ENCODE results near the gene CNRIP1.

CNRIP1 gene

DNA sequence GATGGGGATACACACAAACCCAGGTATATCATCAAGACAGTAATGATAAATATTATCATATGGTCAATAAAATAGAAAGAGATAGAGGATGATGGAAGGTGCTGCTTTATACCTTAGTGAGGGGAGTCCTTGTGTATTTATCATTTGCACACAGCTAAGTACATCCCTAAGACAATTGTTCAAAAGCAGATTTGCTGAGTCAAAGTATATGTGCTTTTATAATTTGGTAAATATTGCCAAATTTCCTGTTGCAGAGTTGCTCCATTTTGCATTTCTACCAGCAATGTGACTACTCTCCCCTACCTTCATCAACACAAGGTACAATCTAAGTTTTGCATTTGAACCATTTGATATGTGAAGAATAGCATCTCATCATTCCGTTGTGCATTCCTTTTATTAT is 22.7 kb upstream of the CNRIP1 start:
- Mint-ChIP-seq H3K27ac (no peak overlapping the region), H3K4me3 (no peak overlapping the region), H3K27me3 (ENCODE audit: low read depth) (peaks cover 20% of the 10 kb centered on the region), H3K9me3 (no peaks in the 10 kb centered on the region), H3K36me3 (ENCODE audit: low read depth) (no peaks in the 10 kb centered on the region), H3K4me1 (peaks cover 4% of the 10 kb centered on the region)
- TF ChIP-seq, protein P1, sequence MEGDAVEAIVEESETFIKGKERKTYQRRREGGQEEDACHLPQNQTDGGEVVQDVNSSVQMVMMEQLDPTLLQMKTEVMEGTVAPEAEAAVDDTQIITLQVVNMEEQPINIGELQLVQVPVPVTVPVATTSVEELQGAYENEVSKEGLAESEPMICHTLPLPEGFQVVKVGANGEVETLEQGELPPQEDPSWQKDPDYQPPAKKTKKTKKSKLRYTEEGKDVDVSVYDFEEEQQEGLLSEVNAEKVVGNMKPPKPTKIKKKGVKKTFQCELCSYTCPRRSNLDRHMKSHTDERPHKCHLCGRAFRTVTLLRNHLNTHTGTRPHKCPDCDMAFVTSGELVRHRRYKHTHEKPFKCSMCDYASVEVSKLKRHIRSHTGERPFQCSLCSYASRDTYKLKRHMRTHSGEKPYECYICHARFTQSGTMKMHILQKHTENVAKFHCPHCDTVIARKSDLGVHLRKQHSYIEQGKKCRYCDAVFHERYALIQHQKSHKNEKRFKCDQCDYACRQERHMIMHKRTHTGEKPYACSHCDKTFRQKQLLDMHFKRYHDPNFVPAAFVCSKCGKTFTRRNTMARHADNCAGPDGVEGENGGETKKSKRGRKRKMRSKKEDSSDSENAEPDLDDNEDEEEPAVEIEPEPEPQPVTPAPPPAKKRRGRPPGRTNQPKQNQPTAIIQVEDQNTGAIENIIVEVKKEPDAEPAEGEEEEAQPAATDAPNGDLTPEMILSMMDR (IDR thresholded peaks at IDR 0.05; ENCODE audit: unreplicated experiment in 3 of 3) = no peak

DNA sequence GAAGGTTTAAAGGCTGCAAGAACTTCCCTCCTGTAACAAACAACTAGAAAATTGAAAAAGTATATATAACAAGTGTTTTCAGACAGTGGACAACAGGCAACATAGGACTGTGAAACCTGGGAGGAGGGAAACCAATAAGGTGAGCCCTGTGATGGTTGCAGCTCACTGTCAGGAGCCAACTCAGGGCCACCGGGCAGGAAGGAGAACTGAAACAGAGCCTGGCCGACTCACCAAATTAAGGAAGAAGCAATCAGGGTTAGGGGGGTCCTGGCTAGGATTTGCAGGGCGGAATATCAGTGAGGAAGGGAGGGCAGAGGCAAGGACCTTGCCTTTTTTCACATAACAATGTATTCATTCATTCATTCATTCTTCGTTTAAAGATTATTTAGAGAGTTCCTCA is 21.8 kb upstream of the CNRIP1 start:
- peaks cover 16% of the 10 kb centered on the region for H3K27me3 Mint-ChIP-seq (ENCODE audit: low read depth)
- H3K36me3 Mint-ChIP-seq (ENCODE audit: low read depth) = no peaks in the 10 kb centered on the region

DNA sequence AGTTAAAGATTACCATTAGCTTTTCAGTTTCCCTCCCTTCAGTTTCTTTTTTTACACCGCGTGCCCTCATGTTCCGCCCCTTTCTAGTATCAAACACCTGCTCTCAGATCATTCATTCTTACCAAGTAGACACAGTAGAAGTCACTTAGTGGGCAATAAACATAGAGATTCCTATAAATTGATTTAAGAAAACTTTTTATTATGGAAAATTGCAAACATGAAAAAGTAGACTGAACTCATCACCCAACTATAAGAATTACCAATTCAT is 21.2 kb upstream of the CNRIP1 start:
- H3K9me3 Mint-ChIP-seq = no peaks in the 10 kb centered on the region
- TF ChIP-seq, protein P1 (IDR thresholded peaks at IDR 0.05; ENCODE audit: unreplicated experiment in 3 of 3) = no peak
- H3K27ac Mint-ChIP-seq = no peak overlapping the region
- peaks cover 4% of the 10 kb centered on the region for H3K4me1 Mint-ChIP-seq
- no peaks in the 10 kb centered on the region for H3K36me3 Mint-ChIP-seq (ENCODE audit: low read depth)
- peaks cover 16% of the 10 kb centered on the region for H3K27me3 Mint-ChIP-seq (ENCODE audit: low read depth)
- no peak overlapping the region for H3K4me3 Mint-ChIP-seq

More for the DNA sequence above, 21.8 kb upstream of the CNRIP1 start:
- Mint-ChIP-seq H3K4me3 (no peak overlapping the region), H3K27ac (no peak overlapping the region), H3K4me1 (peaks cover 4% of the 10 kb centered on the region), H3K9me3 (no peaks in the 10 kb centered on the region)
- TF ChIP-seq, protein P1 (IDR thresholded peaks at IDR 0.05; ENCODE audit: unreplicated experiment in 3 of 3) = no peak

DNA sequence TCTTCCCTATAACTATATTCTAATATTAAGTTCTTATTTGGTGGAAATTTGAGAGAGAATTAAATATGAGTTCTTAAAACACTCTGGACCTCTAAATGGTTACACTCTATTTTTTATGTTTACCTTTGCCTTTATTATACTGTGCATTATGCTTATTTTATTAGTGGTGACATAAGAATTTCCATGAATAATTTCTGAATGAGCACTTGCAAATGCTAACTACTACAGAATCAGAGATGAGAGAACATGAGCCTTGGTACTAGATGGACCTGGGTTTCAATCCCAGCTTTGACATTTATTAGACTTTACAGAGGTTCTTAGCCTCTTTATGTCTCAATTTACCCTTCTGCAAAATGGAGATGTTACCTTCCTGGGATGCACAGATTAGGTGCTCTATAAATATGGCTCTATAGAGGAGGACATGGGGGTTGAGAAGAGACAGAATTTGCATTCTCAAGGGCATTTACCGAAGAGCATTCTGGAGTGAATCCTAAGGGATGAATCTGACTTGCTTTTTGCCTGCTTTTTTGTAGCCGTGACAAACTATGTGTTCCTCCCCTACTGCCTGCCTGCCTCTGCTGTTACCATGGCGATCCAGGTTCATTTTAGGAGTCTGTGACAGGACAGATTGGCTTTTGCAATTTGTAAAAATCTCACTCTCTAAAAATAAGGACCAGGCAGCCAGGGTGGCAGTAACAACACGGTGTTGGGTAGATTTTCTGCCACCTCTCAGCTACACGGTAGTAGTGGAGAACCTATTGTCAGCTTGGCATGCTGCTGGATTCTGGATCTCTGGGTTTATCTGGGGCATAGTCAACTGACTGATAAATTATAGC is 20.7 kb upstream of the CNRIP1 start:
- Mint-ChIP-seq H3K27ac (no peak overlapping the region), H3K36me3 (ENCODE audit: low read depth) (no peaks in the 10 kb centered on the region), H3K4me1 (peaks cover 4% of the 10 kb centered on the region), H3K27me3 (ENCODE audit: low read depth) (peaks cover 16% of the 10 kb centered on the region), H3K4me3 (no peak overlapping the region), H3K9me3 (no peaks in the 10 kb centered on the region)
- TF ChIP-seq, protein P1 (IDR thresholded peaks at IDR 0.05; ENCODE audit: unreplicated experiment in 3 of 3) = no peak

DNA sequence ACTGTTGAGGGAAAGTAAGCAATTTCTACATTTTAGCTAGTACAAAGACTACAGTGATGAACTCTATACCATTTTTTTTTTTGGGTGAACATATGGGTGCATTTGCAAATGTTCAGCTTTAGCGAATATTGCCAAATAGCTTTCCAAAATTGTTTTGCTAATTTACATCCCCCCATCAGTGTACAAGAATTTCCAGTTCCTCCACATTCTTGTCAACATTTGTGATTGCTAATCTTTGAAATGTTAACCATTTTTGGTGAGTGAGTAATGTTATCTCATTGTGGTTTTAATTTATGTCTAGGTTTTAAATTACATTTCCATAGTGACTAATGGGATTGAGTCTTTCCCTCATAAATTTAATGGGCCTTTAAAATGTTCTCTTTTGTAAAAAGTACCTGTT is 16.4 kb upstream of the CNRIP1 start:
- no peaks in the 10 kb centered on the region for H3K9me3 Mint-ChIP-seq
- TF ChIP-seq, protein P1 (IDR thresholded peaks at IDR 0.05; ENCODE audit: unreplicated experiment in 3 of 3) = no peak
- no peaks in the 10 kb centered on the region for H3K36me3 Mint-ChIP-seq (ENCODE audit: low read depth)
- no peak overlapping the region for H3K27ac Mint-ChIP-seq
- H3K4me1 Mint-ChIP-seq = no peaks in the 10 kb centered on the region
- H3K27me3 Mint-ChIP-seq (ENCODE audit: low read depth) = peaks cover 10% of the 10 kb centered on the region
- no peak overlapping the region for H3K4me3 Mint-ChIP-seq

DNA sequence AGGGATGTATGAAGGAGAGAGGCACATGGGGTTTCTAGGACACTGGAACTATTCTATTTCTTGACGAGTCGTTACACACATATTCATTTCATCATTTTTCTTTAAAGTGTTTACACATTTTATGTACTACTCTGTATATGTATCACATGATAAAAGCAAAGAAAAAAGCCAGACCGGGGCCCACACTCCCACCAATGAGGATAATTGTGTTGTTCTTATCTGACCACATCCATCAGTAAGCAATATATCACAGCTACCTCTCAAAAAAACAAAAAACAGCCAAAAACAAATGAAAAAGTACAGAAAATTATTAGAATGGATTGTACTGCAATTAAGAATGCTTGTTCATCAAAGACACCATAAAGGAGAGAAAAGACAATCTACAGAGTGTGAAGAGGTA is 14.2 kb upstream of the CNRIP1 start:
- Mint-ChIP-seq H3K27ac (no peak overlapping the region), H3K4me3 (no peak overlapping the region), H3K36me3 (ENCODE audit: low read depth) (no peaks in the 10 kb centered on the region), H3K27me3 (ENCODE audit: low read depth) (no peaks in the 10 kb centered on the region), H3K9me3 (no peaks in the 10 kb centered on the region), H3K4me1 (no peaks in the 10 kb centered on the region)
- TF ChIP-seq, protein P1 (IDR thresholded peaks at IDR 0.05; ENCODE audit: unreplicated experiment in 3 of 3) = no peak

All from nephron (organoid).